ENCODE data around the gene RASA2.

Gene RASA2

GRCh38 chr3:141455603-141456300 lies 31.1 kb upstream of the RASA2 start:
- TF ChIP-seq CTCF (IDR thresholded peaks at IDR 0.05; ENCODE audit: extremely low read depth, insufficient read depth, missing control alignments), result no peak
- no peak for DNase-seq (ENCODE audit: low spot score)
- in situ Hi-C loops (cut with MboI; ENCODE audit: low pct_unique_long_range_greater_than_20kb, low sequenced_read_pairs, unreplicated experiment), result loop anchor here (10.0 kb wide), 1 partner anchor 141 kb away; no protein-coding TSS in a partner anchor

- in situ Hi-C loops (cut with MboI; ENCODE audit: low pct_unique_long_range_greater_than_20kb, low sequenced_read_pairs, unreplicated experiment), result loop anchor here (10.0 kb wide), 1 partner anchor 141 kb away; no protein-coding TSS in a partner anchor
- TF ChIP-seq CTCF (IDR thresholded peaks at IDR 0.05; ENCODE audit: extremely low read depth, insufficient read depth, missing control alignments), result no peak
- DNase-seq (ENCODE audit: low spot score), result no peak
Observed at GRCh38 chr3:141456301-141456625, 30.6 kb upstream of the RASA2 start.

- no peak for DNase-seq (ENCODE audit: low spot score)
- in situ Hi-C loops (cut with MboI; ENCODE audit: low pct_unique_long_range_greater_than_20kb, low sequenced_read_pairs, unreplicated experiment), result loop anchor here (10.0 kb wide), 1 partner anchor 143 kb away; no protein-coding TSS in a partner anchor
- TF ChIP-seq CTCF (IDR thresholded peaks at IDR 0.05; ENCODE audit: extremely low read depth, insufficient read depth, missing control alignments), result no peak
Observed at GRCh38 chr3:141457624-141458236, 29.1 kb upstream of the RASA2 start.

GRCh38 chr3:141459008-141459407 lies 27.8 kb upstream of the RASA2 start:
- TF ChIP-seq CTCF (IDR thresholded peaks at IDR 0.05; ENCODE audit: extremely low read depth, insufficient read depth, missing control alignments), result no peak
- in situ Hi-C loops (cut with MboI; ENCODE audit: low pct_unique_long_range_greater_than_20kb, low sequenced_read_pairs, unreplicated experiment), result loop anchor here (10.0 kb wide), 1 partner anchor 144 kb away; no protein-coding TSS in a partner anchor
- DNase-seq (ENCODE audit: low spot score), result no peak

- in situ Hi-C loops (cut with MboI; ENCODE audit: low pct_unique_long_range_greater_than_20kb, low sequenced_read_pairs, unreplicated experiment), result no loop called here
- peak; percentile 76 for DNase-seq (ENCODE audit: low spot score)
- peak; percentile 85 for TF ChIP-seq CTCF (IDR thresholded peaks at IDR 0.05; ENCODE audit: extremely low read depth, insufficient read depth, missing control alignments)
Observed at GRCh38 chr3:141460097-141460704, 26.6 kb upstream of the RASA2 start.

GRCh38 chr3:141462176-141462859 lies 24.5 kb upstream of the RASA2 start:
- in situ Hi-C loops (cut with MboI; ENCODE audit: low pct_unique_long_range_greater_than_20kb, low sequenced_read_pairs, unreplicated experiment), result no loop called here
- DNase-seq (ENCODE audit: low spot score), result peak; percentile 32
- no peak for TF ChIP-seq CTCF (IDR thresholded peaks at IDR 0.05; ENCODE audit: extremely low read depth, insufficient read depth, missing control alignments)

Measured in GM13977 (cell line).